GM12874 (cell line): Measurements from ENCODE around the gene NECTIN1.

ENCODE experiments used
- TF ChIP-seq, protein P1 (sequence below): IDR thresholded peaks from 2 replicates; pipeline ENCODE4 v1.5.1; 2011; ENCODE audit warnings: low read depth, mild to moderate bottlenecking, control low read depth, low read length, moderate library complexity; ENCODE audit not compliant: insufficient read depth

Gene NECTIN1

DNA sequence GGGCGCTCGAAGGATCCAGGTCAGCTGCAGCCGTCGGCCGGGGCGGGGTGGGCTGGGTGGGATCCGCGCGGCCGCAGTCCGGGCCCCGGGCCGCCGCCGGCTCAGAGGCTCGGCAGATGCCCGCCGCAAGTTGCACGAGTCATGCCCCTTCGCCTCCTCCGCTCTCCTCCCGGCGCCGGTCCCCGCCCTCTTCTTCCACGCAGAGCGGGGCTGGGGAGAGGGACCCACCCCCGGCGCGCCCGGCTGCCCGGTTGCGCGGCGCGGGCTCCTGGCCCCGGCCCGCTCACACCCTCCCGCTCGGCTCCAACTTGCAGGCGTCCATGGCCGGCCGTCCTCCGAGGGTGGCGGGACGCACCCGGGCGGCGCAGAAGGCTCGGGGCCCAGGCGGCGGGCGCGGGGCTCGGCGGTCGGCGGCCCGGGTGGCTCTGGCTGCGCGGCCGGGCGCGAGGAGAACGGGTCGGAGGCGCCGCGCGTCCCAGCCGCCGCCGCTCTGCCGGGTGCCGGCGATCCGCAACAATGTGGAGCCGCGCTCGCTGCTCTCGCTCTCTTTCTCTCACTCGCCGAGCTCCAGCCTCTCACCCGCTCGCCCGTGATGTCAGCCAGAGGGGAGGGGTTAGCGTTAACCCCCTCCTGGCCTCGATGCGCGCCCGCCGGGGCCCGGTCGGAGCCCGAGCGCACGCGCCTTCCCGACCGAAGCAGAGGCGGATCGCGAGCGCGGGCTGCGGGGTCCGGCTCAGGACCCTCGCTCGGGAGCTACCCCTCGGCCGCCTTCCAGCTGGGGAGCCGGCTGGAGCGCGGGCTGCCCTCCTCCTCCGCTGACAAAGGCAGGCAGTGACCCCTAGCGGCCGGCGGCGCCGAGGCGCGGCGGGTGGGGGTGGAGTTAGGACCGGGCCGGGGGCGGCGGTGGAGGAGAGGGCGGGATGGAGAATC is at the start of gene NECTIN1:
Gene NECTIN1 (minus strand): TSS at position 550 of the 930 bp plus-strand sequence. CDS start 647 bp downstream, outside the sequence.
- TF ChIP-seq, protein P1, sequence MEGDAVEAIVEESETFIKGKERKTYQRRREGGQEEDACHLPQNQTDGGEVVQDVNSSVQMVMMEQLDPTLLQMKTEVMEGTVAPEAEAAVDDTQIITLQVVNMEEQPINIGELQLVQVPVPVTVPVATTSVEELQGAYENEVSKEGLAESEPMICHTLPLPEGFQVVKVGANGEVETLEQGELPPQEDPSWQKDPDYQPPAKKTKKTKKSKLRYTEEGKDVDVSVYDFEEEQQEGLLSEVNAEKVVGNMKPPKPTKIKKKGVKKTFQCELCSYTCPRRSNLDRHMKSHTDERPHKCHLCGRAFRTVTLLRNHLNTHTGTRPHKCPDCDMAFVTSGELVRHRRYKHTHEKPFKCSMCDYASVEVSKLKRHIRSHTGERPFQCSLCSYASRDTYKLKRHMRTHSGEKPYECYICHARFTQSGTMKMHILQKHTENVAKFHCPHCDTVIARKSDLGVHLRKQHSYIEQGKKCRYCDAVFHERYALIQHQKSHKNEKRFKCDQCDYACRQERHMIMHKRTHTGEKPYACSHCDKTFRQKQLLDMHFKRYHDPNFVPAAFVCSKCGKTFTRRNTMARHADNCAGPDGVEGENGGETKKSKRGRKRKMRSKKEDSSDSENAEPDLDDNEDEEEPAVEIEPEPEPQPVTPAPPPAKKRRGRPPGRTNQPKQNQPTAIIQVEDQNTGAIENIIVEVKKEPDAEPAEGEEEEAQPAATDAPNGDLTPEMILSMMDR = peak; percentile 95

DNA sequence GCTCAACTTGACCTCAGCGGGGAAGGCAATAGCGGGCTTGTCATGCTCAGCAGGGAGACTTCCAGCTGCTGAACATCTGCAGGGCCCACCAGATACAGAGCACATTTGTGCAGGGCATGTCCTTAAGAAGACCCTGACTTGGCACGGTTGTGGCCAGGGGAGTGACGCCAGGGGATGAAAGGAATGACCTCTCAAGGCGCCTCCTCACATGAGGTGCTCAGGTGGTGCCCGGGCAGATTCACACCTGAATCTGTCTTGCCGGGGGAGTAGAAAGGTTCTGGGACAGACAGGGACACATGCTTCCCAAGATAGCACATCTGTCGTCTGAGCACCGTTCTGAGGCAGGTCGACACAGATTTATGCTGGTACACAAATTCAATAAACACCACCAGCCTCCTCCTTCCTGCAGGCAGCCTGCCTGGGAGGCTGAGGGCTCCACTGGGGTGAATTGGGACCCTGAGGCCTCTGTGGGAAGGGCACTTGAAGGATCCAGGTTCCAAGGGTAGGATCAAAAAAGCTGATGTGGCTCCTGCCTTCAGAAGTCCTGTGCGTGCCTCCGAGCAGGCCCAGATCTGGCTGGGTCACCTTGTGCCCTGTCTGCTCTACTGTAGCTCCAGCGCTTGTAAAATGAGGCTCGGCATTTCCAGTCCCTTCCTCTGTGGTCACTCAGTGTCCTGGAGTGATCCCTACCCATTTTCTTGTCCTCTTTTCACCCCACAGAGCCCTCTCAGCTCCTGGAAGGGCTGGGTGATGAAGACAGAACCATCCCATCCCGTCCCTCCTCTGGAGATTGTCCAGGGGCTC is 49.6 kb upstream of the NECTIN1 start:
- TF ChIP-seq, protein P1 = no peak

GRCh38 chr11:119777940-119778339 is 48.9 kb upstream of the NECTIN1 start:
- TF ChIP-seq, protein P1 = no peak

- TF ChIP-seq, protein P1 = no peak
Observed at GRCh38 chr11:119776651-119777050, 47.7 kb upstream of the NECTIN1 start.

DNA sequence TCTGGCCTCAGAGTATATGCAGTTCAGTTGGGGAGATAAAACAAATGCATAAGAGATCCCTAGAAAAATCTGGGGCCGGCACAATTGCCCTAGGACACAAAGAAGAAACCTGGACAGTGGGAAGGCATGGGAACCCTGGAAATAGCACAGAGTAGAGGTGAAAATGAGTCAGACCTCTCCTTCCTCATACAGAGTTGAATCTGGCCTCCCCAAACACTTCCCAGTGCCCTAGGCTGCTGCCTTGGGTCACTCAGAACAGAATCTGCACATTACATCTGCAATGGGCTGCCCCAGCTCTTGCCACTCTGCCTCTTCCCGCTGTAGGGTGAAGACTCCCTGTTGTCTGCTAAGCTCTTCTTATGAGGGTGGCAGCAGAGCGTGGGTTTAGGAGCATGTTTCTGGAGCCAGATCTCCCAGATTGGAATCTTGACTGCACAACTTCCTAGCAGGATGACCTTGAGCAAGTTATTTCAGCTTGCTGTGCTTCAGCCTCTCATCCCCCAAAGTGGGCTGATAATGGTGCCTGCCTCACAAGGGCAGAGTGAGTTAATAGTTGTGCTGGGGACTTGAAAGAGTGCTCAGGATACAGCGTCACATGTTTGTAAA is 47.1 kb upstream of the NECTIN1 start:
- TF ChIP-seq, protein P1 = no peak

- TF ChIP-seq, protein P1 = no peak
Observed at GRCh38 chr11:119774172-119774763, 45.3 kb upstream of the NECTIN1 start.
